SU-DHL-6 (cell line): ENCODE measurements around the gene KCNMB2.

Experiments
- H2AFZ ChIP-seq: fragments of 200-600 bp; sonication (generic); 2 replicates; pipeline ENCODE4 v1.6.1; 2014; ENCODE audit warnings: low read depth, mild to moderate bottlenecking, moderate library complexity, mixed read lengths, antibody characterized with exemption, low read length; ENCODE audit not compliant: severe bottlenecking
- H3F3A ChIP-seq: fragments of 200-600 bp; shearing (Covaris generic); 2 replicates; pipeline ENCODE4 v1.6.0; 2016; ENCODE audit warnings: antibody characterized with exemption, mild to moderate bottlenecking; ENCODE audit not compliant: insufficient read depth
- H3K27ac ChIP-seq: fragments of 200-600 bp; sonication (generic); 2 replicates; pipeline ENCODE4 v1.5.1; 2016; ENCODE audit warnings: low read depth, mild to moderate bottlenecking, low read length, moderate library complexity, mixed read lengths
- H3K27me3 ChIP-seq: fragments of 200-600 bp; sonication (generic), shearing (Covaris generic); 2 replicates; pipeline ENCODE4 v1.6.0; 2014; ENCODE audit warnings: mild to moderate bottlenecking, low read length
- H3K36me3 ChIP-seq: fragments of 200-600 bp; sonication (generic); 2 replicates; pipeline ENCODE4 v1.6.1; 2014; ENCODE audit warnings: mild to moderate bottlenecking, low read length, mixed read lengths
- H3K4me2 ChIP-seq: fragments of 300-600, 200-600 bp; shearing (Covaris generic), sonication (generic); 2 replicates; pipeline ENCODE4 v1.6.0; 2014; ENCODE audit warnings: low read length, low read depth, mild to moderate bottlenecking; ENCODE audit not compliant: poor library complexity, severe bottlenecking
- H3K4me3 ChIP-seq: fragments of 200-600 bp; sonication (generic); 2 replicates; pipeline ENCODE4 v1.5.1; 2014; ENCODE audit warnings: antibody characterized with exemption, low read length, mild to moderate bottlenecking, mixed read lengths; ENCODE audit not compliant: insufficient read depth, poor library complexity, severe bottlenecking
- H3K79me2 ChIP-seq: fragments of 200-600 bp; sonication (generic); 2 replicates; pipeline ENCODE4 v1.6.1; 2014; ENCODE audit warnings: mild to moderate bottlenecking, low read length, moderate library complexity; ENCODE audit not compliant: insufficient read depth
- H3K9ac ChIP-seq: fragments of 200-600 bp; sonication (generic); 2 replicates; pipeline ENCODE4 v1.7.0; 2014; ENCODE audit warnings: mild to moderate bottlenecking, low read length
- H3K9me2 ChIP-seq: fragments of 200-600 bp; sonication (generic); replicated peaks from 2 replicates; pipeline ENCODE4 v1.6.1; 2014; ENCODE audit warnings: low read length; ENCODE audit not compliant: insufficient read depth
- H3K9me3 ChIP-seq: fragments of 200-600 bp; sonication (generic); 2 replicates; pipeline ENCODE4 v1.6.1; 2014; ENCODE audit warnings: low read length, mixed read lengths; ENCODE audit not compliant: insufficient read depth
- H4K20me1 ChIP-seq: fragments of 200-600 bp; sonication (generic); 2 replicates; pipeline ENCODE4 v1.6.1; 2014; ENCODE audit warnings: low read depth, mild to moderate bottlenecking, antibody characterized with exemption, low read length, moderate library complexity, mixed read lengths
- CTCF ChIP-seq: fragments of 200-600 bp; sonication (generic); IDR thresholded peaks from one replicate; pipeline ENCODE4 v1.5.1; 2017; ENCODE audit warnings: antibody characterized with exemption, mild to moderate bottlenecking, low read length, moderate library complexity; ENCODE audit not compliant: insufficient read depth, poor library complexity, severe bottlenecking
- EZH2phosphoT487 ChIP-seq: fragments of 200-600 bp; sonication (generic), shearing (Covaris generic); conservative IDR thresholded peaks from 2 replicates; pipeline ENCODE4 v1.6.1; 2018; ENCODE audit warnings: mild to moderate bottlenecking, antibody characterized with exemption, low read length, moderate library complexity, mixed read lengths

KCNMB2 gene

GRCh38 chr3:178847190-178847589 is 311.0 kb downstream of the KCNMB2 start:
- no peak overlapping the region for H2AFZ ChIP-seq
- no peaks in the 10 kb centered on the region for H3K27me3 ChIP-seq
- no peak for TF ChIP-seq EZH2phosphoT487
- no peak for TF ChIP-seq CTCF
- no peak overlapping the region for H3K4me3 ChIP-seq
- no peaks in the 10 kb centered on the region for H3K9me3 ChIP-seq
- no peak overlapping the region for H3K27ac ChIP-seq
- H3K9me2 ChIP-seq, result no peaks in the 10 kb centered on the region
- no peak overlapping the region for H3K4me2 ChIP-seq
- no peaks in the 10 kb centered on the region for H3F3A ChIP-seq
- H4K20me1 ChIP-seq, result no peaks in the 10 kb centered on the region
- H3K9ac ChIP-seq, result no peak overlapping the region
- H3K79me2 ChIP-seq, result no peaks in the 10 kb centered on the region
- H3K36me3 ChIP-seq, result no peaks in the 10 kb centered on the region; the same call in 1 of the 2 replicates

- Histone ChIP-seq H2AFZ (no peak overlapping the region), H3K9ac (no peak overlapping the region), H3K9me2 (no peaks in the 10 kb centered on the region), H3K9me3 (no peaks in the 10 kb centered on the region), H4K20me1 (no peaks in the 10 kb centered on the region), H3K36me3 (no peaks in the 10 kb centered on the region; the same call in 1 of the 2 replicates), H3K27me3 (no peaks in the 10 kb centered on the region), H3F3A (no peaks in the 10 kb centered on the region), H3K4me3 (no peak overlapping the region), H3K79me2 (no peaks in the 10 kb centered on the region), H3K4me2 (no peak overlapping the region), H3K27ac (no peak overlapping the region)
- TF ChIP-seq EZH2phosphoT487 (no peak), CTCF (no peak)
Observed at GRCh38 chr3:178849199-178849910, 313.1 kb downstream of the KCNMB2 start.

GRCh38 chr3:178850450-178851190 is 314.4 kb downstream of the KCNMB2 start:
- Histone ChIP-seq H3K9me3 (no peaks in the 10 kb centered on the region), H3K27me3 (no peaks in the 10 kb centered on the region), H3F3A (no peaks in the 10 kb centered on the region), H3K9me2 (no peaks in the 10 kb centered on the region), H3K27ac (no peak overlapping the region), H3K4me3 (no peak overlapping the region), H2AFZ (no peak overlapping the region), H3K4me2 (no peak overlapping the region), H3K9ac (no peak overlapping the region), H3K79me2 (no peaks in the 10 kb centered on the region), H4K20me1 (no peaks in the 10 kb centered on the region), H3K36me3 (no peaks in the 10 kb centered on the region)
- TF ChIP-seq CTCF (no peak), EZH2phosphoT487 (no peak)
